ENCODE results near the gene UBE2Q2. TPM values are rescaled to one million over a fixed set of nuclear protein-coding genes. Genes with fewer than 3 reads are reported as not detected.
A peak's percentile ranks its signal among the peaks of the same experiment; 100 is the strongest.

Gene UBE2Q2
- total and polyA plus RNA-seq, 9 of the 15 experiments (the other 6 are each of a cell fraction or from before 2014, with no cell fraction given): 6.2 to 24.0 (median 16.2) TPM

- TF ChIP-seq ZNF639 (CRISPR knock-in tag; conservative IDR thresholded peaks at IDR 0.05 in 1 of 2, IDR thresholded peaks at IDR 0.05 in 1 of 2): 0 out of 4 replicates have a peak, but pooled peaks of 1 of the 2 experiments have one; percentile 36
- no peak for TF ChIP-seq HDAC2 (IDR thresholded peaks at IDR 0.05)
- TF ChIP-seq ARID3A (IDR thresholded peaks at IDR 0.05; ENCODE audit: borderline replicate concordance, low read depth, low read length): no peak
- TF ChIP-seq TBL1XR1 (IDR thresholded peaks at IDR 0.05; ENCODE audit: low read length in 2 of 2): peak in 1 of 2 experiments; percentile 85; a peak in 2 of 4 replicates
- no peak for TF ChIP-seq ZNF253 (CRISPR knock-in tag; conservative IDR thresholded peaks at IDR 0.05)
- no peak for TF ChIP-seq ZNF444 (CRISPR knock-in tag; IDR thresholded peaks at IDR 0.05)
- TF ChIP-seq IRF1 (CRISPR knock-in tag; IDR thresholded peaks at IDR 0.05; ENCODE audit: borderline replicate concordance): no peak
- no peak for TF ChIP-seq DMBX1 (CRISPR knock-in tag; IDR thresholded peaks at IDR 0.05; ENCODE audit: borderline replicate concordance)
- TF ChIP-seq SMARCE1 (IDR thresholded peaks at IDR 0.05): peak; percentile 32; the same call in 1 of the 2 replicates
- TF ChIP-seq SMARCA4 (IDR thresholded peaks at IDR 0.05): peak; percentile 62; the same call in 1 of the 2 replicates
- no peak for TF ChIP-seq LCOR (CRISPR knock-in tag; IDR thresholded peaks at IDR 0.05)
- TF ChIP-seq NR0B1 (IDR thresholded peaks at IDR 0.05; ENCODE audit: partially characterized antibody): no peak
- no peak for TF ChIP-seq BCL6 (CRISPR knock-in tag; IDR thresholded peaks at IDR 0.05)
- TF ChIP-seq ZNF311 (CRISPR knock-in tag; IDR thresholded peaks at IDR 0.05): no peak
- TF ChIP-seq ESRRA (IDR thresholded peaks at IDR 0.05; ENCODE audit: borderline replicate concordance, low read depth): no peak
- peak; percentile 85 for TF ChIP-seq NCOR1 (IDR thresholded peaks at IDR 0.05)
- TF ChIP-seq FOXP4 (CRISPR knock-in tag; IDR thresholded peaks at IDR 0.05; ENCODE audit: borderline replicate concordance): no peak
- TF ChIP-seq ZNF785 (CRISPR knock-in tag; IDR thresholded peaks at IDR 0.05): no peak
- no peak for TF ChIP-seq OTX1 (CRISPR knock-in tag; IDR thresholded peaks at IDR 0.05)
- TF ChIP-seq ZNF134 (CRISPR knock-in tag; conservative IDR thresholded peaks at IDR 0.05): no peak
- TF ChIP-seq ETS1 (conservative IDR thresholded peaks at IDR 0.05; ENCODE audit: control insufficient read depth, low read depth, low read length): no peak; the same call in 1 of the 2 replicates
Measured at GRCh38 chr15:75902129-75902557, 58.9 kb downstream of the UBE2Q2 start (continued).

Data from K562 (cell line).